ENCODE results near the gene APBB1. TPM values are rescaled to one million over a fixed set of nuclear protein-coding genes. Genes with fewer than 3 reads are reported as not detected.

The APBB1 gene
- total and polyA plus RNA-seq, 2 experiments from 2014 or later = 43.1 to 46.2 TPM

DNA sequence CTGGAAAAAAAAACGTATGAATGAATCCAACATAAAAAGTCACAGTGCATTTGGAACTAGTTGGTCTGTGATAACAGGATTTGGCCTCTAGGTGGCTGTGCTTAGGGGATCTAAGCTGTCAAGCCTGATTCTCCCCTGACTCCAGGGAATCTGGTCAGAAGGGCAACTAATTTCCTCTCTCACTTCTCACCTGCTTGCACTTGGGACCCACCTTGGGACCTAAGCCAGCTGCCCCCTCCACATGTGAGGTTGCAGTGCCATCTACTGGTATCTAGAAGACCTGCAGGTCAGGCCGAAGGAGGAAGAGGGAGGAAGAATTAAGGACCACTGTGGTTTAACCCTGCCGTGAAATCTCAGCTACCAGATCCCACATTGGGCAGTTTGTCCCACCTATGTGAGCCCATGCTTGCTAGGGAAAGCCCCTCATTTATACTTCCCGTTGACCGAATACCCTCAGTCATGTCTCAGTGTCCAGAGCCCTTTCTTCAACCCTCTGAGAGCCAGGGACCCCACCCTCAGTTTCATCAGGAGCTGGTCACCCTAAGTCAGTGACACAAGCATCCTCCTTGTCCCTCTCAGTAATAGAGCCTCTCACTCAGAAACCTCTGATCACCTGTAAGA, 65.4 kb downstream of the APBB1 start:
- no peak overlapping the region for H3K4me2 ChIP-seq (ENCODE audit: unreplicated experiment)

DNA sequence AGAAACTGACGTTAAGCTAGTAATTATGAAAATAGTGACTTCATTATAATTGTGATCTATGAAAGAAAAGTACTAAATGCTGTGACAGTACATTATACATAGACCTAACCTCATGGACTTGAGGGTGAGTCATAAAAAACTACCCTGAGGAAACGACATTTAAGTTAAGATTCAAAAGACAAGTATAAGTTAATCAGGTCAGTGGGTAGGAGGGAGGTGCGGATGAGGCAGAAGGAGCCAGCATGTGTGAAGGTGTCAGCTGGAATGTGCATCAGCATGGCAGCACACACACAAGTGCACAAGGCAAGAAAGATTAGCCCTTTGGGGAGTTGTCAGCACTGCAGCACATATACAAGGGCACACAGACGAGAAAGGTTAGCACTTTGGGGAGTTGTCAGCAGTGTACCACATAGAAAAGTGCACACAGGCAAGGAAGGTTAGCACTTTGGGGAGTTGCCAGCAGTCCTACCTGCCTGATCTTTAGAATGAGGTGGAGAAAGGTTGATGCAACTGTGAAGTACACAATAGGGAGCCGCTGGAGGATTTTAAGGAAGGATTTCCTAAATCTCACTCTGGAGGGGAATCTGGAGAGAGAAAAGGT, 67.0 kb downstream of the APBB1 start:
- no peak for DNase-seq
- Histone ChIP-seq H3K4me1 (ENCODE audit: insufficient read depth) (peaks cover 7% of the 10 kb centered on the region), H3K4me2 (ENCODE audit: unreplicated experiment) (no peak overlapping the region), H3K9ac (no peak overlapping the region), H3K36me3 (ENCODE audit: low read depth) (no peaks in the 10 kb centered on the region), H3F3A (ENCODE audit: insufficient read depth) (peaks cover 8% of the 10 kb centered on the region), H3K27me3 (replicated peaks; ENCODE audit: insufficient read depth) (no peaks in the 10 kb centered on the region), H3K9me3 (ENCODE audit: low read depth) (no peaks in the 10 kb centered on the region), H4K20me1 (ENCODE audit: insufficient read depth) (no peaks in the 10 kb centered on the region), H3K4me3 (no peak overlapping the region), H3K79me2 (ENCODE audit: insufficient read depth) (no peaks in the 10 kb centered on the region), H3K9me2 (ENCODE audit: insufficient read depth) (no peaks in the 10 kb centered on the region), H2AFZ (no peak overlapping the region), H3K27ac (no peak overlapping the region)
- in situ Hi-C loops (cut with MboI) = loop anchor here (10.0 kb wide), 1 partner anchor 107 kb away; no protein-coding TSS in a partner anchor
- TF ChIP-seq EZH2 (IDR thresholded peaks at IDR 0.05; ENCODE audit: insufficient read depth, poor library complexity, severe bottlenecking) = no peak
- no peak for TF ChIP-seq EZH2phosphoT487 (IDR thresholded peaks at IDR 0.05; ENCODE audit: insufficient read depth, low read depth)
- 76 to 80% methylated on average over 5 of the region's 5 CpGs for WGBS, 2 experiments (ENCODE audit: low coverage in 1 of 2, low lambda C conversion rate in 2 of 2, missing lambda C conversion rate in 2 of 2)

More for the DNA sequence above, 65.4 kb downstream of the APBB1 start:
- Histone ChIP-seq H4K20me1 (ENCODE audit: insufficient read depth) (no peaks in the 10 kb centered on the region), H3K27me3 (replicated peaks; ENCODE audit: insufficient read depth) (no peaks in the 10 kb centered on the region), H3K9me2 (ENCODE audit: insufficient read depth) (no peaks in the 10 kb centered on the region), H3K9ac (no peak overlapping the region), H3K9me3 (ENCODE audit: low read depth) (no peaks in the 10 kb centered on the region), H3K4me1 (ENCODE audit: insufficient read depth) (peaks cover 20% of the 10 kb centered on the region), H3K27ac (no peak overlapping the region), H3F3A (ENCODE audit: insufficient read depth) (peaks cover 21% of the 10 kb centered on the region), H3K36me3 (ENCODE audit: low read depth) (no peaks in the 10 kb centered on the region), H2AFZ (peak overlapping the region; percentile 32; the same call in 1 of the 2 replicates), H3K4me3 (no peak overlapping the region), H3K79me2 (ENCODE audit: insufficient read depth) (no peaks in the 10 kb centered on the region)
- WGBS, 2 experiments (ENCODE audit: low coverage in 1 of 2, low lambda C conversion rate in 2 of 2, missing lambda C conversion rate in 2 of 2) = 0 to 1% methylated on average over 5 of the region's 5 CpGs
- in situ Hi-C loops (cut with MboI) = loop anchor here (10.0 kb wide), 1 partner anchor 109 kb away; no protein-coding TSS in a partner anchor
- no peak for TF ChIP-seq EZH2phosphoT487 (IDR thresholded peaks at IDR 0.05; ENCODE audit: insufficient read depth, low read depth)
- TF ChIP-seq EZH2 (IDR thresholded peaks at IDR 0.05; ENCODE audit: insufficient read depth, poor library complexity, severe bottlenecking) = no peak
- DNase-seq = peak; percentile 61

DNA sequence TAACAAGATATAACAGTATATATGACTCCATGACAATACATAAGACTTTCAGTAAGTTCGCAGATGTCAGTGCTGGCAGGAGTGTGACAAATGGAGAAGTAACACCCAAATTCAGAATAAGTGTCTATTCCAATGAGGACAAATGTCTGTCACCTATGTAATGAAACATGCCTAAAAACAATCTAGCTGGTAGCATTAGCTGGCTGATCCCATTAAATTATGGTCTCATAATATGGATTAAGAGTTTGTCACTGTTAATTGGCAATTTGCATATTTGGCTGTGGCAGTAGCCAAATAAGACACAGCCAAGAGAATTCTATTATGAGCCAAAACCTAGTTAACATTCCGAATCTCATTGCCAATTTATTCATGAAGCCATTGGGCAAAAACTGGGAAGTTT, 68.4 kb downstream of the APBB1 start:
- in situ Hi-C loops (cut with MboI) = loop anchor here (10.0 kb wide), 1 partner anchor 106 kb away; no protein-coding TSS in a partner anchor
- no peak overlapping the region for H3K4me3 ChIP-seq
- H3K79me2 ChIP-seq (ENCODE audit: insufficient read depth) = no peaks in the 10 kb centered on the region
- no peaks in the 10 kb centered on the region for H3K27me3 ChIP-seq (replicated peaks; ENCODE audit: insufficient read depth)
- no peak overlapping the region for H3K9ac ChIP-seq
- H3K27ac ChIP-seq = no peak overlapping the region
- H3K9me2 ChIP-seq (ENCODE audit: insufficient read depth) = no peaks in the 10 kb centered on the region
- no peak overlapping the region for H3K4me2 ChIP-seq (ENCODE audit: unreplicated experiment)
- H4K20me1 ChIP-seq (ENCODE audit: insufficient read depth) = no peaks in the 10 kb centered on the region
- no peaks in the 10 kb centered on the region for H3K36me3 ChIP-seq (ENCODE audit: low read depth)
- 53 to 60% methylated on average over 2 of the region's 2 CpGs for WGBS, 2 experiments (ENCODE audit: low coverage in 1 of 2, low lambda C conversion rate in 2 of 2, missing lambda C conversion rate in 2 of 2)
- DNase-seq = no peak
- H2AFZ ChIP-seq = no peak overlapping the region
- no peaks in the 10 kb centered on the region for H3F3A ChIP-seq (ENCODE audit: insufficient read depth)
- no peaks in the 10 kb centered on the region for H3K4me1 ChIP-seq (ENCODE audit: insufficient read depth)
- no peak for TF ChIP-seq EZH2 (IDR thresholded peaks at IDR 0.05; ENCODE audit: insufficient read depth, poor library complexity, severe bottlenecking)
- no peak for TF ChIP-seq EZH2phosphoT487 (IDR thresholded peaks at IDR 0.05; ENCODE audit: insufficient read depth, low read depth)
- no peaks in the 10 kb centered on the region for H3K9me3 ChIP-seq (ENCODE audit: low read depth)

DNA sequence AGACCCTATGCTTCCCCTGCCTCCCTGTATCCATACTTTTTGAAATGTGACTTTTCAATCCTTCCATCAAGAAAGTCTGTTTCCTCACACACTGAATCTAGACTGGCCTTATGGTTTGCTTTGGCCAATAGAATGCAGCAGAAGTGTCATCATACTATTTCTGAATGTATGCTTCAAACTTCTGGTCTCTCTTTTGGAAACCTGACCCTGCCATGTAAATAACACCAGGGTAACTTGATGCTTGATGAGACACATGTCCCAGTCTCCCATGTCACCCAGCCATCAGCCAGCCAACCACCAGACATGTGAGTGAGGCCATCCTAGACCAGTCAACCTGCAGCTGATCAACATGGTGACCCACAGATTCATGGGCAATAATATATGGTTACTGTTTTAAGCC, 68.9 kb downstream of the APBB1 start:
- Histone ChIP-seq H3K9me3 (ENCODE audit: low read depth) (no peaks in the 10 kb centered on the region), H3K4me2 (ENCODE audit: unreplicated experiment) (no peak overlapping the region), H3K4me3 (no peak overlapping the region), H3K27me3 (replicated peaks; ENCODE audit: insufficient read depth) (no peaks in the 10 kb centered on the region), H3K36me3 (ENCODE audit: low read depth) (no peaks in the 10 kb centered on the region), H3F3A (ENCODE audit: insufficient read depth) (no peaks in the 10 kb centered on the region), H3K9me2 (ENCODE audit: insufficient read depth) (no peaks in the 10 kb centered on the region), H3K79me2 (ENCODE audit: insufficient read depth) (no peaks in the 10 kb centered on the region), H3K9ac (no peak overlapping the region), H2AFZ (no peak overlapping the region), H4K20me1 (ENCODE audit: insufficient read depth) (no peaks in the 10 kb centered on the region), H3K27ac (no peak overlapping the region), H3K4me1 (ENCODE audit: insufficient read depth) (no peaks in the 10 kb centered on the region)
- DNase-seq = no peak
- TF ChIP-seq EZH2 (IDR thresholded peaks at IDR 0.05; ENCODE audit: insufficient read depth, poor library complexity, severe bottlenecking) = no peak
- TF ChIP-seq EZH2phosphoT487 (IDR thresholded peaks at IDR 0.05; ENCODE audit: insufficient read depth, low read depth) = no peak
- in situ Hi-C loops (cut with MboI) = loop anchor here (10.0 kb wide), 1 partner anchor 105 kb away; no protein-coding TSS in a partner anchor
